Vagina (tissue), 2 donors: ENCODE data around the gene TMBIM6.
"Not testable (repeated sequence)": the region's sequence is repeated elsewhere in the genome, so short reads cannot be mapped to it uniquely, and the experiment has no call there.

Experiments
- POLR2A ChIP-seq, 2 donors: fragments of 450-650 bp; IDR thresholded peaks; one replicate each; pipeline ENCODE4 v1.6.1; 2017; ENCODE audit warnings: antibody characterized with exemption in 2 of 2, mild to moderate bottlenecking in 2 of 2, moderate library complexity in 2 of 2
- TF ChIP-seq, protein P1 (sequence below), 3 experiments: fragments of 450-650 bp in 2 of 3; fragments of 200-600 bp in 1 of 3; sonication (generic) in 1 of 3; IDR thresholded peaks; one replicate each; pipeline ENCODE4 v1.5.1; 2017 to 2019; ENCODE audit warnings: antibody characterized with exemption in 3 of 3, mild to moderate bottlenecking in 2 of 3, moderate library complexity in 2 of 3

DNA sequence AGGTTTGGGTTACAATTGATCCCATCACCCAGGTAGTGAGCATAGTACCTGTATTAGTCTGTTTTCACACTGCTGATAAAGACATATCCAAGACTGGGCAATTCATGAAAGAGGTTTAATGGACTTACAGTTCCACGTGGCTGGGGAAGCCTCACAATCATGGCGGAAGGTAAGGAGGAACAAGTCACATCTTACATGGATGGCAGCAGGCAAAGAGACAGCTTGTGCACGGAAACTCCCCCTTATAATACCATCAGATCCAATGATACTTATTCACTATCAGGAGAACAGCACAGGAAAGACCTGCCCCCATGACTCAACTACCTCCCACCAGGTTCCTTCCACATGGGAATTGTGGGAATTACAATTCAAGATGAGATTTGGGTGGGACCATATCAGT lies 20.0 kb upstream of the TMBIM6 start:
- TF ChIP-seq POLR2A (IDR thresholded peaks at IDR 0.05), result not testable (repeated sequence)
- TF ChIP-seq, protein P1, sequence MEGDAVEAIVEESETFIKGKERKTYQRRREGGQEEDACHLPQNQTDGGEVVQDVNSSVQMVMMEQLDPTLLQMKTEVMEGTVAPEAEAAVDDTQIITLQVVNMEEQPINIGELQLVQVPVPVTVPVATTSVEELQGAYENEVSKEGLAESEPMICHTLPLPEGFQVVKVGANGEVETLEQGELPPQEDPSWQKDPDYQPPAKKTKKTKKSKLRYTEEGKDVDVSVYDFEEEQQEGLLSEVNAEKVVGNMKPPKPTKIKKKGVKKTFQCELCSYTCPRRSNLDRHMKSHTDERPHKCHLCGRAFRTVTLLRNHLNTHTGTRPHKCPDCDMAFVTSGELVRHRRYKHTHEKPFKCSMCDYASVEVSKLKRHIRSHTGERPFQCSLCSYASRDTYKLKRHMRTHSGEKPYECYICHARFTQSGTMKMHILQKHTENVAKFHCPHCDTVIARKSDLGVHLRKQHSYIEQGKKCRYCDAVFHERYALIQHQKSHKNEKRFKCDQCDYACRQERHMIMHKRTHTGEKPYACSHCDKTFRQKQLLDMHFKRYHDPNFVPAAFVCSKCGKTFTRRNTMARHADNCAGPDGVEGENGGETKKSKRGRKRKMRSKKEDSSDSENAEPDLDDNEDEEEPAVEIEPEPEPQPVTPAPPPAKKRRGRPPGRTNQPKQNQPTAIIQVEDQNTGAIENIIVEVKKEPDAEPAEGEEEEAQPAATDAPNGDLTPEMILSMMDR (IDR thresholded peaks at IDR 0.05), result not testable (repeated sequence)
